ENCODE measurements around the gene RUNDC1.
"Not testable (repeated sequence)": the region's sequence is repeated elsewhere in the genome, so short reads cannot be mapped to it uniquely, and the experiment has no call there.

Gene RUNDC1
- long read RNA-seq, donor 1, partial matches to known transcripts: 0 of 5 reads
- long read RNA-seq, donor 1, other reads (novel, unspliced or antisense): 0 of 5 reads
- long read RNA-seq, donor 2, partial matches to known transcripts: 0 of 3 reads
- long read RNA-seq, donor 2, other reads (novel, unspliced or antisense): 0 of 3 reads
- long read RNA-seq, donor 3, partial matches to known transcripts: 0 of 4 reads
- long read RNA-seq, donor 3, other reads (novel, unspliced or antisense): 0 of 4 reads
- long read RNA-seq, donor 4, partial matches to known transcripts: 0 of 5 reads
- long read RNA-seq, donor 4, other reads (novel, unspliced or antisense): 0 of 5 reads
- long read RNA-seq, donor 5, partial matches to known transcripts: 0 of 5 reads
- long read RNA-seq, donor 5, other reads (novel, unspliced or antisense): 0 of 5 reads
- long read RNA-seq, donor 6, partial matches to known transcripts: 0 of 5 reads
- long read RNA-seq, donor 6, other reads (novel, unspliced or antisense): 0 of 5 reads
- long read RNA-seq, donor 7: 0 reads
- long read RNA-seq, donor 8, partial matches to known transcripts: 0 of 3 reads
- long read RNA-seq, donor 8, other reads (novel, unspliced or antisense): 0 of 3 reads

DNA sequence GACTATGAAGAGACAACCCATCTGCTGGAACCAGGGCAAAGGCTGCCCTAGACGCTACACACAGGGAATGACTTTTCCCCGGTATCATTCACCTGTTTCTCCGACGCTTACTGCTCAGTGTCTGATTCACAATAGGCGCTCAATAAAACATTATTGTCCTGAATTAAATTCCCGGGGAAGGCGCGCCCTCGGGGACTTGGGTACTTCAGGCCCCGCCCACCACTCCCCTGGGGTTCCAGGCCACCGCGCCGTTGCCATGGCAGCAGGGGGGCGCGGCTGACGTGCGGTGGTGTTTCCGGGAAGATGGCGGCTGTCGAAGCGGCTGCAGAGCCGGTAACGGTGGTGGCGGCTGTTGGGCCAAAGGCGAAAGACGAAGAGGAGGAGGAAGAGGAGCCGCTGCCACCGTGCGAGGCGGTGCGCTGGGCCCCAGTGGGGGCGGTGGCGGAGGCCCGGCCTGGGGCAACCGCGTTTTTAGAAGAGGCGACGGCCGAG is at the start of gene RUNDC1:
Gene RUNDC1, plus strand, starts transcription at position 292 of the 492 bp plus-strand sequence. Its CDS starts 12 bp downstream, at position 304.
- DNase-seq: peak; percentile 95

DNA sequence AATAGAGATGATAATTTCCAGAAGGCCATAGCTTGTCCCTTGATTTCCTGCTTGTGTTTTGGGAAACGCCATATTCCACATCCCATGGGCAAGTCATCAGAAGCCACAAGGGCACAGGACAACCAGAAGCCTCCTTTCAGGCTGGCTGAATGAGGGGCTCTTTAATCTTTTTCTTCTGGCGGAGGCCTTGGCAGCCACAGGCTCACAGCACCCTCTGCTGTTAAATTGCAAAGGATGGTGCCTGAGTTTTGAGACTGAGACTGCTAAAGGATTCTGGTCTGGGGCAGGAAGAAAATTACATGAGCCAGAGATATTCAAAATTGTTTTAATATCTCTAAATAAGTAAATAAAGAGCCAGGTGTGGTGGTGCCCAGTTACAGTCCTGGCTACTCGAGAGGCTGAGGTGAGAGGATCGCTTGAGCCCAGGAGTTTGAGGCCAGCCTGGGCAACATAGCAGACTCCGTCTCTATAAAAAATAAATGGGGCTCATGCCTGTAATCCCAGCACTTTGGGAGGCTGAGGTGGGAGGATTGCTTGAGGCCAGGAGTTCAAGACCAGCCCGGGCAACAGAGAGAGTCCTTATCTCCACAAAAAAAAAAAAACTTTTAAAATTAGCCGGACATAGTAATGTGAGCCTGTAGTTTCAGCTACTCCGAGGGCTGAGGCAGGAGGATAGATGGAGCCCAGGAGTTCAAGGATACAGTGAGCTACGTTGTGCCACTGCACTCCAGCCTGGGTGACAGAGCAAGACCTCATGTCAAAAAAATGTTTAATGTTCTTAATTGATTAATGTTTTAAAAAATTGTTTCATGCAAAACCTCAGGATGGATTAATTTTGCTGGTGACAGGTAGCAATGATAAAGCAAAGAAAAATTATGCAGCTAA is 42.4 kb upstream of the RUNDC1 start:
- peak; percentile 37 for DNase-seq

DNA sequence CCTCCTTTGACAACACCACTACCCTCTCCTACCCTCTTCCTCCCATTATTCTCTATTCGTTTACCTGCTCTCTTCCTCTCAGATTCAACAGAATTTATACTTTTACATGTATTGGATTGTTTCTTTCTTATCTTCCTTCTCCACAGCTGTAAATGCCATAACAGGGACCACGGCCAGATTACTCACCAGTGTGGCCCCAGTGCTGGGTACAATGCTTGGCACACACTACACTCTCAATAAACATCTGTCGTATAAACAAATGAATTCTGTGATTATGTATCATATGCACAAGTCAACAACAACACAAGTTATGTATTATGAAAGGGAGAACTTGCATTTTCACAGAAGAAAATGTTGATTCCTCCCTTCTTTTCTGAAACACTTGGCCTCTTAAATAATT is 36.2 kb upstream of the RUNDC1 start:
- no peak for DNase-seq

DNA sequence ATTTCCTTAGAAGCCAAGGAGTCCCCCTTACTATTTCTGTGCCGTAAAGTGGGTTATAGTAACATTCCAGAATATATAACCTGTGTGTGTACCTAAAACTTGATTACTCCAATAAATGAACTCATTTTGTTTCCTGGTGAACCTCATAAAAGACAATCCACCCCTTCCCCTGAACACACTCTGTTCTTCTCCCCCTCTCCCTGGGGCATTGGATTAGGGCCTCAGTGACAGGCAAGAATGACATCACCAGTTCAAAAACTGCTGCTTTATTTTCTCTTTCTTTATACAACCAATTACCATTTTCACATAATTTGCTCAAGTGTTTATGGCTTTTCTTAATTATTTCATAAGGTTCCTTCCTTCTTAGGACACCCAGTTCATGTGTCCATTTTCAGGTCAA is 33.6 kb upstream of the RUNDC1 start:
- no peak for DNase-seq

- no peak for DNase-seq
Measured at GRCh38 chr17:42950044-42950783, 30.2 kb upstream of the RUNDC1 start.

DNA sequence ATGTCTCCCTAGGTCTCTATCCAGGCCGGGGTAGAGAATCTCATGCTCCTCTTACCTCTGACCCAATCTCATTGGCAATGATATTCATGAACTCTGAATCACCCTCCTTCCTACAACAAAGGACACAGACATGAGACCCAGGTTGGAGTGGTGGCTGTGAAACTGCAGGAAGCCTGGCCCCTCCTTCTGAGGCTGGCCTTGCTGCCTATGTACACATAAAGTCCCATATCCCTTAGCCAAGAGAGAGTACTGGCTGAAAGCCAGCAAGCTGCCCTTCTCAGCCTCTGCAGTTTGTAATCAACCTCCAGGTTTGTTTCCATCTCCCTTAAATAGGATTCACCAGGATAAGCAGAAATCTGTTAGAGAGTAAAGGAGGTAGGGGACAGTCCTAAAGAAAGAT is 26.7 kb upstream of the RUNDC1 start:
- DNase-seq: no peak

- peak; percentile 92 for DNase-seq
Measured at GRCh38 chr17:42964161-42964932, 16.0 kb upstream of the RUNDC1 start, which contains the start of gene AARSD1. AARSD1 (minus strand) TSS chr17:42964454; CDS start chr17:42964440, 14 bp downstream.

GRCh38 chr17:42967925-42968324 is 12.4 kb upstream of the RUNDC1 start:
- no peak for DNase-seq

- DNase-seq: peak; percentile 16
Measured at GRCh38 chr17:42969001-42969581, 11.3 kb upstream of the RUNDC1 start.

- DNase-seq: no peak
Measured at GRCh38 chr17:42971589-42971988, 8.8 kb upstream of the RUNDC1 start.

DNA sequence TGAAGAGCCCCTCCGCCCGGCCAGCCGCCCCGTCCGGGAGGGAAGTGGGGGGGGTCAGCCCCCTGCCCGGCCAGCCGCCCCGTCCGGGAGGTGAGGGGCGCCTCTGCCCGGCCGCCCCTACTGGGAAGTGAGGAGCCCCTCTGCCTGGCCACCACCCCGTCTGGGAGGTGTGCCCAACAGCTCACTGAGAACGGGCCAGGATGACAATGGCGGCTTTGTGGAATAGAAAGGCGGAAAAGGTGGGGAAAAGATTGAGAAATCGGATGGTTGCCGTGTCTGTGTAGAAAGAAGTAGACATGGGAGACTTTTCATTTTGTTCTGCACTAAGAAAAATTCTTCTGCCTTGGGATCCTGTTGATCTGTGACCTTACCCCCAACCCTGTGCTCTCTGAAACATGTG is 7.0 kb upstream of the RUNDC1 start:
- not testable (repeated sequence) for DNase-seq

GRCh38 chr17:42975265-42975664 is 5.1 kb upstream of the RUNDC1 start:
- no peak for DNase-seq

GRCh38 chr17:42975701-42976100 is 4.7 kb upstream of the RUNDC1 start:
- not testable (repeated sequence) for DNase-seq

- DNase-seq: no peak
Measured at GRCh38 chr17:42979511-42980273, 673 bp upstream of the RUNDC1 start, which contains the start of gene PTGES3L. PTGES3L (minus strand) TSS chr17:42980080; CDS start chr17:42980053, 27 bp downstream.

DNA sequence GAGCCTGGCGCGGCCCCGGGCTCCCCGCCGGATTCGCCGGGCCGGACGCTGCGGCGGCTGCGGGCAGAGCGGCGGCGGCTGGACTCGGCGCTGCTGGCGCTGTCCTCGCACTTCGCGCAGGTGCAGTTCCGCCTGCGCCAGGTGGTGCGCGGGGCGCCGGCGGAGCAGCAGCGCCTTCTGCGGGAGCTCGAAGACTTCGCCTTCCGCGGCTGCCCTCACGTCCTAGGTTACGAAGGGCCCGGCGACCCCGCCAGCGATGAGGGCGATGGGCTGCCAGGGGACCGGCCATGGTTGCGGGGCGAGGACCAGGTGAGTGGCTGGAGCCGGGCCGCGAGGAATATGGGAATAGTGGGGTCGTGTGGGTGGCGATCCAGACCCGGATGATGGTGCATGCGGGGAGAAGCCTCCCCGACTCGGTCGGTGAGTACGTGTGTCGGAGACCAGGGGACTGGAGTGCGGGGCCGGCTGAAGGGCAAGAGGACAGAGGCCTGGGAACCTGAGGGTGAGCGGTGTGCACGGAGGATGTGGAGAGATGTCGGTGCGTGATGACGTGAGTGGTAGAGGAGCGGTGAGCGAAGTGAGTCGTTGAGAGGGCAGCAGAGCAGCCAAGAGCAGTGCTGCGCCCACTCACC is 517 bp downstream of the RUNDC1 start:
- DNase-seq: peak; percentile 62

DNA sequence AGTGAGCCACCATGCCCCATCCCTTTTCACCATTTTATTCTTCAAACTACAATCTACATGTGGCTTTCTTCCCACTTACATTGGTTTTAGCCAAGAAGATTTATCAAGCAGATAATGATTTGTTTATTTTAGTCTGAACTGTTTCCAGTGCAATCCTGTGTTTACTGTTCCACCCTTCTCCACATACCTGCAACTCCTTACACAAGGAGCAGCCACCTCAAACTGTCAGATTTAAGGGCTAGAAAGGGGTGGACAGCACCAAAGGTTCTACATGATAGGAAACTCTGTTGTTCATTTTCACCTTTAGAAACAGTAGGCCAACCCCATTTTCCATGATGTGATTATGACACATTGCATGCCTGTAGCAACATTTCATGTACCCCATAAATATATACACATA is 1.9 kb downstream of the RUNDC1 start:
- no peak for DNase-seq

DNA sequence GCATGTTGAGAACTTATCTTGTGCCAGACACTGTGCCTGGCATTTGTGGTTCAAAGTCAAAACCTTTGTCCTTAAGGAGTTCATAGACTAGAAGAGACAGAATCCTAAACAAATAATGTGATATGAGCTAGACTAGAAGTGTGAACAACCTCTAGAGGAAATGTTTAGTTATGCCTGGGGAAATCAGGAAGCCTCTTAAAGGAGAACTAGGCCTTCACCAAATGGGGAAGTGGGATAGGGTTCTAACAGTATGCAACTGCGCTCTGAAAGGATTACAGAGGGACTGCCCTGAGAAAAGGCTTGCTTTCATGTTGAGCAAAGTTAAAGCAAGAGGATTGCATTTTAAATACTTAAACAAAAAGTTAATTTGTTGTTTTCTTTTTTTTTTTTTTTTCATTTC is 4.9 kb downstream of the RUNDC1 start:
- DNase-seq: no peak

DNA sequence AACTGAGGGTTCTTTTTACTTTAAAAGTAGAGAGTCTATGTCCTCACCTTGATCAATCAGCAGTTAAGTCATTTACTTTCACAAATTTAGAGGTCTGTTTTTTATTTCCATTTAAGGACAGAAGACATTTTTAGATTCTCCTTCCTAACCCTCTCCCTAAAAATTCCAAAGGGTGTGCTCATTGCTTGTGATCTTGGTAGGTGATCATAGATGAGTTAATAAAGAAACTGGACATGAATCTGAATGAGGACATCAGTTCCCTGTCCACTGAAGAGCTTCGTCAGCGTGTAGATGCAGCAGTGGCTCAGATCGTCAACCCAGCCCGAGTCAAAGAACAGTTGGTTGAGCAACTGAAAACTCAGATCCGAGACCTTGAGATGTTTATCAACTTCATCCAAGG is 8.8 kb downstream of the RUNDC1 start:
- no peak for DNase-seq
